ENCODE results near the gene POU2AF3. TPM values are rescaled to one million over a fixed set of nuclear protein-coding genes. Genes with fewer than 3 reads are reported as not detected.
"Not testable (repeated sequence)": the region's sequence is repeated elsewhere in the genome, so short reads cannot be mapped to it uniquely, and the experiment has no call there.

Gene POU2AF3
- total RNA-seq, 2 experiments from 2014 or later: not detected

DNA sequence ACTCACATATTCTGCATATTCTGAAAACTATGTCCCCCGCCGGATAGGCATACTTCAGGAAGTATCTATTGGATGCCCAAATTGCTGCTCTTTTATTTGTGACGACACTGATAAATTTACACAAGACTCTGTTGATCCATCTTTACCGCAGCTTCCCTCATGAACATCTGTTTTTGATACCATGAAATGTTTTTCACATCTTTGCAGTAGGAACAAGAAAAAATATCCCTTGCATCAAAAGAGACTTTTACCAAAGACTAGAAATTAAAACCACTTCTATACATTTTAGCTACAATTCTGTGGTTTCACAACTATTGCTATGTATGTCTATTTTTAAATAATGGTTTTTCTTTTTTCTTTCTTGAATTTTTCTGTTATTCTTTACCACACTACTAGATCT, 37.5 kb upstream of the POU2AF3 start:
- no peaks in the 10 kb centered on the region for H3K9me3 Mint-ChIP-seq
- H3K4me1 Mint-ChIP-seq (ENCODE audit: low read depth): no peaks in the 10 kb centered on the region
- ATAC-seq (ENCODE audit: poor library complexity): no peak
- no peak overlapping the region for H3K4me3 Mint-ChIP-seq
- Histone ChIP-seq H3K4me3 (ENCODE audit: low read length) (no peak overlapping the region), H3K9me3 (ENCODE audit: control insufficient read depth in 1 of 2, insufficient read depth in 1 of 2, low read length in 2 of 2) (no peaks in the 10 kb centered on the region), H3K36me3 (ENCODE audit: insufficient read depth, low read length) (no peaks in the 10 kb centered on the region), H3K4me1 (ENCODE audit: insufficient read depth, low read length) (no peaks in the 10 kb centered on the region), H3K27ac (ENCODE audit: low read depth in 1 of 2, low read length in 2 of 2) (no peak overlapping the region), H3K27me3 (ENCODE audit: control insufficient read depth in 1 of 2, insufficient read depth in 2 of 2, low read length in 2 of 2) (peaks cover 0 to 12% of the 10 kb centered on the region in 2 experiments)
- TF ChIP-seq, protein P1, sequence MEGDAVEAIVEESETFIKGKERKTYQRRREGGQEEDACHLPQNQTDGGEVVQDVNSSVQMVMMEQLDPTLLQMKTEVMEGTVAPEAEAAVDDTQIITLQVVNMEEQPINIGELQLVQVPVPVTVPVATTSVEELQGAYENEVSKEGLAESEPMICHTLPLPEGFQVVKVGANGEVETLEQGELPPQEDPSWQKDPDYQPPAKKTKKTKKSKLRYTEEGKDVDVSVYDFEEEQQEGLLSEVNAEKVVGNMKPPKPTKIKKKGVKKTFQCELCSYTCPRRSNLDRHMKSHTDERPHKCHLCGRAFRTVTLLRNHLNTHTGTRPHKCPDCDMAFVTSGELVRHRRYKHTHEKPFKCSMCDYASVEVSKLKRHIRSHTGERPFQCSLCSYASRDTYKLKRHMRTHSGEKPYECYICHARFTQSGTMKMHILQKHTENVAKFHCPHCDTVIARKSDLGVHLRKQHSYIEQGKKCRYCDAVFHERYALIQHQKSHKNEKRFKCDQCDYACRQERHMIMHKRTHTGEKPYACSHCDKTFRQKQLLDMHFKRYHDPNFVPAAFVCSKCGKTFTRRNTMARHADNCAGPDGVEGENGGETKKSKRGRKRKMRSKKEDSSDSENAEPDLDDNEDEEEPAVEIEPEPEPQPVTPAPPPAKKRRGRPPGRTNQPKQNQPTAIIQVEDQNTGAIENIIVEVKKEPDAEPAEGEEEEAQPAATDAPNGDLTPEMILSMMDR (IDR thresholded peaks at IDR 0.05): no peak
- peaks cover 32% of the 10 kb centered on the region for H3K27me3 Mint-ChIP-seq
- DNase-seq: no peak
- H3K36me3 Mint-ChIP-seq (ENCODE audit: low read depth): no peaks in the 10 kb centered on the region
- intact Hi-C loops (cut with DNase I, micrococcal nuclease): no loop called here
- no peak overlapping the region for H3K27ac Mint-ChIP-seq
- CTCF ChIA-PET: no interaction called here
- POLR2A ChIA-PET: no interaction called here

DNA sequence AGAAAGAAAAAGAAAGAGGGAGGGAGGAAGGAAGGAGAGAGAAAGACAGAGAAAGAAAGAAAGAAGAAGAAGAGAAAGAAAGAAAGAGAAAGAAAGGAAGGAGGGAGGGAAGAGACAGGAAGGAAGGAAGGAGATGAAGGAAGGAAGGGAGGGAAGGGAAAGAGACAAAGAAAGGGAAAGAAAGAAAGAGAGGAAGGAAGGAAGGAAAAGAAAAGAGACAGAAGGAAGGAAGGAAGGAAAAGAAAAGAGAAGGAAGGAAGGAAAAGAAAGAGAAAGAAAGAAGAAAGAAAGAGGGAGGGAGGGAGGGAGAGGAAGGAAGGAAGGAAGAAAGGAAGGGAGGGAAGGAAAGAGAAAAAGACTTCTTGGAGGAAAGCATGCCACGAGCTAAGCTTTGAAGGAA, 33.7 kb upstream of the POU2AF3 start:
- no peaks in the 10 kb centered on the region for H3K36me3 ChIP-seq (ENCODE audit: insufficient read depth, low read length)
- H3K4me3 Mint-ChIP-seq: no peak overlapping the region
- no peaks in the 10 kb centered on the region for H3K4me1 ChIP-seq (ENCODE audit: insufficient read depth, low read length)
- DNase-seq (no peak), ATAC-seq (ENCODE audit: poor library complexity) (no peak)
- H3K27me3 Mint-ChIP-seq: peaks cover 24% of the 10 kb centered on the region
- no peaks in the 10 kb centered on the region for H3K9me3 Mint-ChIP-seq
- intact Hi-C loops (cut with DNase I, micrococcal nuclease): no loop called here
- no peaks in the 10 kb centered on the region for H3K9me3 ChIP-seq (ENCODE audit: control insufficient read depth in 1 of 2, insufficient read depth in 1 of 2, low read length in 2 of 2)
- peaks cover 0 to 12% of the 10 kb centered on the region in 2 experiments for H3K27me3 ChIP-seq (ENCODE audit: control insufficient read depth in 1 of 2, insufficient read depth in 2 of 2, low read length in 2 of 2)
- no peaks in the 10 kb centered on the region for H3K36me3 Mint-ChIP-seq (ENCODE audit: low read depth)
- H3K4me3 ChIP-seq (ENCODE audit: low read length): no peak overlapping the region
- no peak overlapping the region for H3K27ac ChIP-seq (ENCODE audit: low read depth in 1 of 2, low read length in 2 of 2)
- no peak overlapping the region for H3K27ac Mint-ChIP-seq
- no peaks in the 10 kb centered on the region for H3K4me1 Mint-ChIP-seq (ENCODE audit: low read depth)
- ChIA-PET CTCF (no interaction called here), POLR2A (no interaction called here)
- TF ChIP-seq, protein P1 (IDR thresholded peaks at IDR 0.05): no peak

DNA sequence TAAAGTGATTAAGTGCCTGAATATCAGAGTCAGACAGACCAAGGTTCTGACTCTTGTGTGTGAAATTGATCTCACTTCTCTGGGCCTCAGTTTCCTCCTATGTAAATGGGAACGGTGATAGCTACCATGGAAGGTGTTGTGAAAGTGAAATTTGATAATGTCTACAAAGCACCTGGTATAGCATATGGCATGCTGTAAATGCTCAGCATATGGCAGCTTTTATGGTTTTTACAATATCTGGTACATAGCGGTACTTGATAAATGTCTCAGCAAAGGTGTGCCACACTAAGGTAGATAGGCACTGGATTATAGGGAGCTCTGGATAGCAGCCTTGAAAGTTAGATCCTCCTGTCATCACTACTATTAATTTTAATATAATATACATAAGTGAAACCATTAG, 32.9 kb upstream of the POU2AF3 start:
- H3K4me3 ChIP-seq (ENCODE audit: low read length): no peak overlapping the region
- H3K36me3 ChIP-seq (ENCODE audit: insufficient read depth, low read length): no peaks in the 10 kb centered on the region
- H3K27me3 ChIP-seq (ENCODE audit: control insufficient read depth in 1 of 2, insufficient read depth in 2 of 2, low read length in 2 of 2): peaks cover 0 to 12% of the 10 kb centered on the region in 2 experiments
- H3K4me1 ChIP-seq (ENCODE audit: insufficient read depth, low read length): no peaks in the 10 kb centered on the region
- intact Hi-C loops (cut with DNase I, micrococcal nuclease): no loop called here
- POLR2A ChIA-PET: no interaction called here
- TF ChIP-seq, protein P1 (IDR thresholded peaks at IDR 0.05): no peak
- Mint-ChIP-seq H3K27me3 (peaks cover 21% of the 10 kb centered on the region), H3K27ac (no peak overlapping the region), H3K9me3 (no peaks in the 10 kb centered on the region), H3K36me3 (ENCODE audit: low read depth) (no peaks in the 10 kb centered on the region), H3K4me3 (no peak overlapping the region), H3K4me1 (ENCODE audit: low read depth) (no peaks in the 10 kb centered on the region)
- CTCF ChIA-PET: no interaction called here
- DNase-seq (no peak), ATAC-seq (ENCODE audit: poor library complexity) (no peak)
- no peak overlapping the region for H3K27ac ChIP-seq (ENCODE audit: low read depth in 1 of 2, low read length in 2 of 2)
- no peaks in the 10 kb centered on the region for H3K9me3 ChIP-seq (ENCODE audit: control insufficient read depth in 1 of 2, insufficient read depth in 1 of 2, low read length in 2 of 2)

DNA sequence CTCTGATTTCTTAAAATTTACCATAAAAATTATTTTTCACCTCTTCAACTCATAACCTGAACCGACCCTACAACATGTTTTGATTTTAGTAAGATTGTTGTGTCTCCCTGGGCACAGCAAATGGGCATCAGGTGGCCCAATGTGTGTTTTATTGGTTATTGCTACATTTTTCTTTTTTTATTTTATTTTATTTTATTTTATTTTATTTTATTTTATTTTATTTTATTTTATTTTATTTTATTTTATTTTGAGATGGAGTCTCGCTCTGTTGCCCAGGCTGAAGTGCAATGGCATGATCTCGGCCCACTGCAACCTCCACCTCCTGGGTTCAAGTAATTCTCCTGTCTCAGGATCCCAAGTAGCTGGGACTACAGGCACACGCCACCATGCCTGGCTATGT, 30.0 kb upstream of the POU2AF3 start:
- CTCF ChIA-PET: interaction anchor here (0.7 kb wide), 1 partner anchor 141 kb away, joined by 3 read pairs; no protein-coding TSS in a partner anchor

More for the DNA sequence above, 30.0 kb upstream of the POU2AF3 start:
- H3K36me3 Mint-ChIP-seq (ENCODE audit: low read depth); H3K27ac ChIP-seq (ENCODE audit: low read depth in 1 of 2, low read length in 2 of 2); H3K36me3 ChIP-seq (ENCODE audit: insufficient read depth, low read length); H3K27ac Mint-ChIP-seq; H3K4me3 Mint-ChIP-seq; H3K9me3 ChIP-seq (ENCODE audit: control insufficient read depth in 1 of 2, insufficient read depth in 1 of 2, low read length in 2 of 2); H3K4me1 Mint-ChIP-seq (ENCODE audit: low read depth); intact Hi-C loops (cut with DNase I, micrococcal nuclease); H3K27me3 ChIP-seq (ENCODE audit: control insufficient read depth in 1 of 2, insufficient read depth in 2 of 2, low read length in 2 of 2); H3K9me3 Mint-ChIP-seq; DNase-seq; H3K4me3 ChIP-seq (ENCODE audit: low read length); ATAC-seq (ENCODE audit: poor library complexity); POLR2A ChIA-PET; H3K4me1 ChIP-seq (ENCODE audit: insufficient read depth, low read length): not testable (repeated sequence)
- H3K27me3 Mint-ChIP-seq: peaks cover 10% of the 10 kb centered on the region

Measured in CD4-positive, alpha-beta T cell (primary cell).